Uterus (tissue), 2 donors: ENCODE results near the gene LMAN2.

Experiments used
- CTCF ChIP-seq, 4 experiments: fragments of 200-600 bp in 2 of 4; fragments of 450-650 bp in 2 of 4; sonication (generic) in 2 of 4; IDR thresholded peaks; one replicate each; pipeline ENCODE4 v1.5.1; 2016 to 2019; ENCODE audit warnings: antibody characterized with exemption in 4 of 4, mild to moderate bottlenecking in 2 of 4, moderate library complexity in 1 of 4
- POLR2A ChIP-seq, 2 donors: fragments of 450-650 bp; IDR thresholded peaks; one replicate each; pipeline ENCODE4 v1.6.1; 2016; ENCODE audit warnings: antibody characterized with exemption in 2 of 2, mild to moderate bottlenecking in 1 of 2, moderate library complexity in 1 of 2

- TF ChIP-seq POLR2A (IDR thresholded peaks at IDR 0.05) (no peak), CTCF (IDR thresholded peaks at IDR 0.05) (no peak)
Measured at GRCh38 chr5:177344891-177345290, 6.6 kb downstream of the LMAN2 start.
